GM18499 (cell line): ENCODE data around the gene MAST2.
"Not testable (repeated sequence)": the region's sequence is repeated elsewhere in the genome, so short reads cannot be mapped to it uniquely, and the experiment has no call there.

Experiments
- ATAC-seq: cut with Tn5 transposase; IDR thresholded peaks from one replicate; pipeline ENCODE4 v1.9.1; 2021; ENCODE audit warnings: moderate number of reproducible peaks; ENCODE audit not compliant: insufficient read depth, unreplicated experiment

The MAST2 gene

DNA sequence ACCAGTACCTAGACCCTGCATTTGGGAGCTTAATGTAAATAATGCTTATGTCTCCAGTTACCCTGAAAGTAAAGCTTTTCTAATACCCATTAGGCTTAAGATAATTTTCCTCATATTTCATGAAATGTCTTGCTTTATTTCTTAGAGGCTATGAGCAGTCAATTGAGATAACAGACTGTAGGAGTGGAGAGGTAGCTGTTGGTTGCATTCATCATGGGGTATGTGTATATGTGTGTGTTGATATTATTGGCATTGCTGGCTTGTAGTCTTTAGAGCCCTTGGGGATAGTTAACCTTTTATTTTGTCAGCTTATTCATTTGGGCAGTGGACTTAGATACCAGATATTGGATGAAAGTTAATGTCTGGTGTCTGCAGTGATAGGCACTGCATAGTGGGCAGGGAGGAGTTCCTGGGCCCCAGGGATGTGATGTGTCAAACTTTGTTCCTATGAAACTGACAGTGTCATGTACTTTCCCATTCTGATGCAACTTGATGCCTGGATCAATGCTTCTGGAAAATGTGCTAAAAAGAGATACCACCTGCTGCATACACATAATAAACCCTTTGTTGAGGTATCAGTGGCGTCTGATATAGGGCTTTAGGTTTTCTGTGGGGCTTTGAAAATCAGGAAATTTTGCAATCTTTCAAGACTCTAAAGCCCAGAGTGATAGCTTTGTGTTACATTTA is 83.9 kb downstream of the MAST2 start:
- no peak for ATAC-seq

DNA sequence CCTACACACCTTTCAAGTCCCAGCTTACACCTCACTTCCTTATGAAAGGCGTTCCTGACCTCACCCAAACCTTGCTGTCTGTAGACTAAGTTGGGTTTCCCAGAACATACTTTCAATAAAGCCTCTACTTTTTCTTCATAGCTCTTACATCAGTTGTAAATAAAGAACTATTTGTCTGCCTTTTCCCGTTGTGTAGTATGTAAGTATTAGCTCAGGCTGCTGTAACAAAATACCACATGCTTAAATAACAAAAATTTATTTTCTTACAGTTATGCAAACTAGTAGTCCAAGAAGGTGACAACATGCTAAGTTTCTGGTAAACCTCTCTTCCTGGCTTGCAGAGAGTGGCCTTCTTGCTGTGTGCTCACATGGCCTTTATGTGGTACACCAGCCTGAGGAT is 86.7 kb downstream of the MAST2 start:
- ATAC-seq = no peak

DNA sequence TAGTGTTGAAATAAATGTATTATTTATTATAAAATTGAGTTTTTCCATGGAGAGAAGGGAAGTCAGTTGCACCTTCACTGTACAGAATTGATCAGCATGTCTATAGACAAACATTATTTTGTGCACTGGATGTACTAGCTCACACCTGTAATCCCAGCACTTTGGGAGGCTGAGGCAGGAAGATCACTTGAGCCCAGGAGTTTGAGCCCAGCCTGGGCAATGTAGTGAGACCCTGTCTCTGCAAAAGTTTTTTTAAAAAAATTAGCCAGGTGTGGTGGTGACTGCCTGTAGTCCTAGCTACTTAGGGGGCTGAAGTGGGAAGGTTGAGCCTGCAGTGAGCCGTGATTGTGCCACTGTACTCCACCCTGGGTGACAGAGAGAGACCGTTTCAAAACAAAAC is 87.7 kb downstream of the MAST2 start:
- no peak for ATAC-seq

DNA sequence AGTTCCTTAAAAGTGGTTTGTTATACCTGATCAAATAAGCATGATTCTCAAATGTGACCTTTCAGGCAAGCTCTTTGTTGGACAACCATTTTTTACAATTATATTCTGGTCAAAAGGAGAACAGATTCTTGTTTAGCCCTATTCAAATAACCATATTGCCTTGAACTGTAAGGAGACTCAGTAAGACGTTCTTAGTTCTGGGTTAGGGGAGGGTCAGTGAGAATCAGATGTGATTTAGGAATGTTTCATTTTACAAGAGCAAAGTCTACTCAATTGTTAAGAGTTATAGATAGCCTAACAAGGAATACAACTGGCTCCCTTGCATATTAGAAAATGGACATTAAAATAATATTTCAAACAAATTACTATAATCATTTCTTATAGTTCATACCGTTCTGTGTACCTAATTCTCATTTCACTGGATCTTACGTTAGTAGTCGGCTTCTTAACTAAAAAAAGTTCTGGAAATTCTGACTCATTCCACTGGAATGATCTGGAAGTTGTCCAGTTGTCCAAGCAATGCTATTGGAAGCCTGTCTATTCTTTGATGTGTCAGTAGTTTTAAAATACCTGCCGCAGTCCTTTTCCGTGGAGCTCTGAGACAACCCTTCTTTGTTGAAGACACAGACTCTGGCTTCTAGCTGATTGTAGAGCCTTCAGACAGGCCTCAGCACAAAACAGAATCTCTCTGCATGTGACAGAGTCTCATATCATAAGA is 88.8 kb downstream of the MAST2 start:
- no peak for ATAC-seq

DNA sequence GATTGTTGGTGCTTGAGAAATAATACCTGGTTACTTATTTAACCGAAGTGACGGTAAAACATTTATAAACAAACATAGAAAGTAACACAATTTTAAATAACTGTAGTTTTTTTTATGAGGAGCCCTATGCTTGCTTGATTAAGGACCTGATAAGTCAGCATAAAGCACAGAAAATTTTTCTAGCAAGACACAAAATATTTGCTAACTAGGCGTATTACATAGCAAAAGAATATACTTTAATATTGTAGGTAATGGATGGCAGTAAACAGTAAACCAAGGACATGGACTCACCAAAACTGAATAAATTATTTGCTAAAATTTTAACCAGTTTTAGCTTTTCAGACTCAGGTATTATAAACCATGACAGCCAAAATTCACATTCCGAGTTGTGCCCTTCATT is 90.9 kb downstream of the MAST2 start:
- ATAC-seq = no peak

DNA sequence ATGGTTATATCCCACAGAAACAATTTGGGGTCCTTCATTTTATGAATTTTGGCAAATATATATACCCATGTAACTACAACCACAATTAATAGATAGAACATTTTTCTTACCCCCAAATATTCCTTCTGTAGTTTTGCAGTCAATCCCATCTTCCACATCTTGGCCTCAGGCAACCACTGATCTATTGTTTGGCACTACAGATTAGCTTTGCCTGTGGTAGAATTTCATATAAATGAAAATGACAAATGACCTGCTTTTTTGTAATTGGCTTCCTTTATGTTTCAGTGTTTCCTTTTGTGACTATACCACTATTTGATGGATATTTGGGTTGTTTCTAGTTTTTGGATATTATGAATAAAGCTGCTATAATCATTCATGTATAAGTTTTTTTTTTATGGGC is 91.5 kb downstream of the MAST2 start:
- no peak for ATAC-seq

DNA sequence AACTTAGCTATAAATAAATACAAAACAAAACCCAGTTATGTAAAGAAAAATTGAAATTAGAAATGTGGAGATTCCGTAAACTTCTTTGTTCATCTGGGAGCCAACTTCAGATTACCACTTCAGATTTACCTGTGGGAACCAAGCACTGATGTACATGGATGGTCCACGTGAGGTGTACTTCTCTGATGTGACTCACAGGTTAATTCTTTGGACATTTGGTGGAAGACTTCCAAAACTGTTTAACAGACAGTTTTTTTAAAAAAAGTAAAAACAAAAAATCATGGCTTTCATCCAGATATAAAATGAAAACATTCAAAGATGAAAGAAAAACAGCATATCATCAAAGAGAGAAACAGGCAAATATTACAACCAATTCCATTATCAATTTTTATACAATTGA is 92.0 kb downstream of the MAST2 start:
- no peak for ATAC-seq

DNA sequence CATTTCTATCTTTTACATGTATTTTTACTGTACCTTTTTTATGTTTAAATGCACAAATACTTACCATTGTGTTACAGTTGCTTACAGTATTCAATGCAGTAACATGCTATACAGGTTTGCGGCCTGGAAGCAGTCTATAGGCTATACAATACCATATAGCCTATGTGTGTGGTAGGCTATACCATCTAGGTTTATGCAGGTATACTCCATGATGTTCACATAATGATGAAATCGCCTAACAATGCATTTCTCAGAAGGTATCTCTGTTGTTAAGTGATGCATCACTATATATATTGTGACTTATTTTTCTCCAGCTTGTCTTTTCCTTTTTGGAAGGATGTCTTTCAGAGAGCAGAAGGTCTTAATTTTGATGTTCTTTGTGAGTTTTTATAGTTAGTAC is 103.5 kb downstream of the MAST2 start:
- no peak for ATAC-seq

DNA sequence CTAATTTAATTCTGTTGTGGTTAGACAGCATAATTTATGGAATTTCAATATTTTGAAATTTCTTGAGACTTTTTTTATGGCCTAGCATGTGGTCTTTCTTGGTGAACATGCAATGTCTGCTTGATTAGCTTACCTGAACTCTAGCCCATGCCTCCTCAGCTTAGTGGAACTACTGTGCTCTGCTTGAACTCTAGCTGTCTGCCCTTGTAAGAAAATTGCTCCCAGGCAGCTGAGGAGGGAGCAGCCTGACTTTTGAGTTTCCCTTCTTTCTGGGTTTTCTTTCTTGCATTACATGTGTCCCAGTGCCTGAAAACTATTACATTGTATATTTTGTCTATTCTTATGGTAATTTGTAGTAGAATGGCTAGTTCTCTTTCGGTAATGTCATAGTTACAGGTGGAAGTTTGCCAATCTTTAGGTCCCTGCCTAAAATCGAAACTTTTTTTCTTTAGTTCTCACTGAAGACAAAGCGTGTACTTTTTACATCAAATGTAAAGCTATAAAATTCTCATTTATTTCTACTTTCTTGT is 105.3 kb downstream of the MAST2 start:
- no peak for ATAC-seq

DNA sequence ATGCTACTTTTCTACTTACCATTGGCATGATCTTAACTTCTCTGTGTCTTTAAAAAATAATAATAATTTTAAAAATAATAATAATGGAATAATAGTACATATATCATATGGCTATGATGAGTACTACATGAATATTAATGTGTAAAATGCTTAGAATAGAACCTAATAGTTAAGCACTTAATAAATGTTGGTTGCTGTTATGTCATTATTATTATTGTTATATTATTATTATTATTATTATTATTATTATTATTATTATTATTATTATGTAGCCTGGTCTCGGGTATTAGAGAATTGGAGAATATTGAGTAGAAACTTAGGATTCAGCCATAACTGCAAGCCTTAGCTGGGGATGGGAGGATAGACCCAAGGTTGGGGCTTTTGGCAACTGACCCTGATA is 108.2 kb downstream of the MAST2 start:
- no peak for ATAC-seq

DNA sequence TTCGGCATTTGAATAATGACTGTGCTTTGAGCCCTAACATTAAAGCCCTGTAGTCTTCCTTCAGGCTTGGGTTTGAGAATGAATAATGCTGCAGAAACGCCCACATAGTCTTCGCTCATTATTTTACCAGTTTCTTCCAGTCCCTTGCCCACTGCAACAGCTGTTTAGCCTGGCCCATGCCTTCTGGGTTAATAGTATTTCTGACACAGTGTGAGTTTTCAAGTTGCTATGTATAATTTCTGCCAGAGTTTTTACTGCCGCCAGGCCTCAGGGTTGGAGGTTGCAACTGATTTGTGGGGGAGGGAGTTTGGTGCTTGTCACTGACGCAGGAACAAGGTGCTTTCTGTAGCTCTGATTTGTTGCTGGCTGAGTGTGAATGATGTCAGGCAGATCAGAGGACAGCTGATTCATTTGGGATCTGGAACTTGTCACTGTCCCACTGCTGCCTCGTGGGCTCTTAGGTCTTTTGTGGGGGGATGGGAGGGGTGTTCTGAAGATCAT is 109.8 kb downstream of the MAST2 start:
- no peak for ATAC-seq

DNA sequence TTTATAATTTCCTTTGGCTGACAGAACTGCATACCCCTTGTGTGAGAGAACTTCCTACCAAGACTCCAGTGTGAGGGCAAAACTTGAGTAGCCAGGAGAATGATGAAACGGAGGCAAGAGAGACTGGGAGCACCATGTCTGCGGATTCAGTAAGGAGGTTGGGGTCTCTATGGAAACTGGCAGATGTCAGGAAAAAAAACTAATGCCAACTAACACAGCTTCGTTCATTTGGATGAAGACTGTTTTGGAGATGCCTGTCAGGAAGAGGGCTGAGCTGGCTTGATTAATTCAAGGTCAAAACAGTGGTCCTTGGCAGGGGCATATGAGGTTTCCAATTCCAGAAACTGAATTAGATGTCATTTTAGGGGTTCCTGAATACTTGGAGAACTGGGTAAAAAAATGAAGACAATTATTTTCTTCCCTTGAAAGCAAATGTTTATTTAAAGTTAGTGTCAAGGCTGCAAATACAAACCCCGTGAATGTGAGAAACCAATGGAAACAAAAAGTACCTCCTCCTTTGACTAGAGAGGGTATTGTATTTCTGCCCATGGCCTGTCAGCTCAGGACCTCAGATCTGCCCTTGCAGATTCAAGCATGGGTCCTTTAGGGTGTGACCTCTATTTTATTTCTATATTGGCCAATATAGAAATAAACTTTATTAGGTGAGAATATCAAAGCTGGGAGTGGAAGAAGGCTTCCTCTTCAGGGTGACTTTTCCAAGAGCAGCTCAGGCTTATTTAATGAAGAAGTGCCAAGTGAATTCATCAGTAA is 110.5 kb downstream of the MAST2 start:
- ATAC-seq = no peak

DNA sequence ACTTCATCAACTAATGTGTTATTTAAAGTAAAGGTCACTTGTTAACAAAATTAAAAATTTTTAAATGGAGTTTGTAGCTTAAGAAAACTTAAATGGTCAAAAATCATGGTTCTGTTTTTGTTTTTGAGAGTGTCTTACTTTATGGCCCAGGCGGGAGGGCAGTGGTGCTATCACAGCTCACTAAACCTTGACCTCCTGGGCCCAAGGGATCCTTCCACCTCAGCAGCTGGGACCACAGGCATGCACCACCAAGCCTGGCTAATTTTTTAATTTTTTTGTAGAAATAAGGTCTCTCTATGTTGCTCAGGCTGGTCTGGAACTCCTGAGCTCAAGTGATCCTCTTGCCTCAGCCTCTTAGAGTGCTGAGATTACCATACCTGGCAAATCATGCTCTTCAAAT is 111.4 kb downstream of the MAST2 start:
- ATAC-seq = no peak

DNA sequence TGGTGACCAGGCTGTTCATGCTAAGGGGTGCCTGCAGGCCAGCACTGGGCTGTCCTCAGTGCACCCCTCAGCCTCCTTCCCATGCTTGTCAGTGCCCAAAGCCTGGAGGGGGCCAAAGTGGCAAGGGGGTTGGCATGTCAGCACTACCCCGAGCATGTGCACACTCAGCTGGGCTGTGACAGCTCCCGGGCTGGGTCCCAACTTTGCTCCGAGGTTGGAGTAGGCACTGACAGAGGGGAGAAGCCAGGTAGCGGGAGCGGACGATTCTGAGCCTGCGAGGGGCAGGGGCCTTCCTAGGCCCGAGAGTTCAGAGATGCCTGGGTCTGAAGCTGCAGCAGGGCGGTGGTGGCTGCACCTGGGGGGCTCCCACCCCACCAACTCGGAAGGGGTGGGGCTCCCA is 119.0 kb downstream of the MAST2 start:
- no peak for ATAC-seq

DNA sequence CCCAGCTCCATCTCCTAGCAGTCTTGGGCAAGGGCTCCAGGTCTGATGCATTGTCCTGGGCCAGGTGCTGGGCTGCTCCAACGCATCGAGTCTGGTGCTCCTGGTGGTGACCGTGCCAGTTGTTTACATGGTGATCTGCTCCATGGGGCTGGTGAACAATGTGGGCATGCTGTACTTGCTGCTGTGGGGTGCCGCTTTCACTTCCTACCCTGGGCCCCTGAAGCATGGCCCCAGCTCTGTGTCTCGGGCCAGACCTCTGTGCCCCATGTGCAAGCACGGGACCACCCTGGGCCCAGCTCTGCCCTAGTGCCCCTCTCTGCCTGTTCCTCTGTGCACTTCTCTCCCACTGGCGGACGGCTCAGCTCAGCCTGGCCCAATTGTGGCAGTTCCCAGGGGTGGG is 119.4 kb downstream of the MAST2 start:
- no peak for ATAC-seq

DNA sequence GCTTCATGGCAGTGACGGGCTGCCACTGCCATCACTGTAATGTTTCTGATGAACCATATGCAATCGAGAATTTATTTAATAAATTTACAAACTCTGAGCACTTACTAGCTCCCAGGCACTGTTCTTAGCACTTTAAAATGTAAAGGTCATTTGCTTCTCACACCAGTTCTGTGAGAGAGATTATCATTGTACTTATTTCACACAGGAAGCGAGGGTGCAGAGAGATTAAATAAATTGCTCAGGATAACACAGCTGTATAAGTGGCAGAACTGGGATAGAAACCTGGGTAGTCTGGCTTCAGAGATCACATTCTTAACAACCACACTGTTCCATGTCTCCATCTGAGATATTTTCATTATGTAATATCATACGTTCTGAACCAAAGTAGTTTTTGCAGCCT is 119.9 kb downstream of the MAST2 start:
- no peak for ATAC-seq

DNA sequence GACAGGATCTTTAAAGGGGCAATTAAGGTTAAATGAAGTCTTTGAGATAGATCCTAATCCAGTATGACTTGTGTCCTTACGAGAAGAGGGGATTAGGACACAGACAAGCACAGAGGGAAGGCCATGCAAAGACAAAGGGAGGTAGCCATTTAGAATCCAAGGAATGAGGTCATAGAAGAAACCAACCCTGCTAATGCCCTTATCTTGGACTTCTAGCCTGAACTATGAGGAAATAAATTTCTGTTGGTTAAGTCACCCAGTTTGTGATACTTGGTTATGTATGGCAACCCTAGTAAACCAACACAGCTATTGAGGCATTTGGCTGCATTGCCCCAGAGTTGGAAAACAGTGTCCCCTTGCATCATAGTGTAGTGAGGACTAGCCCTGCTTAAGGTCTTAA is 121.3 kb downstream of the MAST2 start:
- no peak for ATAC-seq

DNA sequence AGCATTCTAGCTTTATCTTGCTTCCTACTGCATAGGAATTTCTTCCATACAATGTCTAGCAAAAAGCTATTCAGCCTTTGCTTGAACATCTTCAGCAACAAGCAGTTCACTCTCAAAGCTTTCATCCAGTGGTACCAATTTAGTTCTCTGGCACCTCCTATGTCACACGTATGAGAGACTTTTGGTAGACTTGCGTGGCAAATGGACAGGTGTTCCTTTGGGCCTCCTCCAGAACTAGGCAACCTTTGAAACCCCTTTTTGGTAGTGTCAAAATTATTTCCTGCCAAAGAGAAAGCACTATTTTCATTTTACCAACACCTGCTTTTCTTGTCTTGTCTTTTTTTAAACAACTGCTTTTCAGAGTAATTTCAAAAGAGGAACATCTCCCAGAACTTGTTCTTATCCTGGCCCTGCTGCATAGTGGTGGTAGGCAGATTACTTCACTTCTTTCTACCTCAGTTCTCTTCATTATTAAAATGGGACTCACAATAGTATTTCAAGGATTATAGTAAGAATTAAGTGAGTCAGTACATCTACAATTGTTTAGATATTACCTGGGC is 122.4 kb downstream of the MAST2 start:
- no peak for ATAC-seq

DNA sequence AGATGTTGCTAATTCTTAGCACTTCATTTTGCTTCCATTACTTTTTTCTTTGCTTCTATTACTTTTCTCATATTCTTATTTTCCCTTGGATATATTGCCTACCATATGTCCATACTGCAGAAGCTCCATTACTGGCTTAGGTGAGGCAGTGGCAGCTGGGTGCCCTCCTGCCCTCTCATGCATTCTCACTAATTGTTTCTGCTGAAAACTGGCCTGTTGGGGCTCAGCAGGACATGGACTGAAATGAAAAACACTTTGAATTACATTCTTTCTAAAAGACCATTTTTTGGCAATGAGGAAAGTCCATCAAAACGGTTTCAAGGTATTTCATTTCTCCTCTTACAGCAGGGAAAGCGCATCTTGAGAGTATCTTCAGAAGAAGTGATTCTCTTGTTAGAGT is 122.9 kb downstream of the MAST2 start:
- no peak for ATAC-seq

DNA sequence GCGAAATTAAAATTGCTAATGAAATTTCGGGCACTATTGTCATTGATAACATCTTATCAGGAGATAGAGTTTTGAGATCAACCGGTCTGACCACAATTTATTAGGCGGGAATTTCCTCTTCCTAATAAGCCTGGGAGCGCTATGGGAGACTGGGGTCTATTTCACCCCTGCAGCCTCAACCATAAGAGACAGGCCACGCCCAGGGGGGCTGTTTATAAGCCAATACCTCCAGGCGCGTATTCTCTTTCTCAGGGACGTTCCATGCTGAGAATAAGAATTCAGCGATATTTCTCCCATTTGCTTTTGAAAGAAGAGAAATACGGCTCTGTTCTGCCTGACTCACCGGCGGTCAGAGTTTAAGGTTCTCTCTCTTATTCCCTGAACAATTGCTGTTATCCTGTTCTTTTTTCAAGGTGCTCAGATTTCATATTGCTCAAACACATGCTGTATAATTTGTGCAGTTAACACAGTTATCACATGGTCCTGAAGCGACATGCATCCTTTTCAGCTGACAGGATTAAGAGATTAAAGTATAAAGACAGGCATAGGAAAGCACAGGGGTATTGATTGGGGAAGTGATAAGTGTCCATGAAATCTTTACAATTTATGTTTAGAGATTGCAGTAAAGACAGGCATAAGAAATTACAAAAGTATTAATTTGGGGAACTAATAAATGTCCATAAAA is 124.0 kb downstream of the MAST2 start:
- ATAC-seq = not testable (repeated sequence)
